Thymus (tissue), 11 donors: Measurements from ENCODE around the gene DCX. TPM values are rescaled to one million over a fixed set of nuclear protein-coding genes. Genes with fewer than 3 reads are reported as not detected.

Experiments used
- DNase-seq, 9 donors: peaks; one replicate each; pipeline ENCODE4 v3.0.0-alpha.2; 2013; ENCODE audit warnings: low spot score in 9 of 9, low read depth in 6 of 9, missing footprints in 1 of 9
- H3K27ac ChIP-seq, 2 donors: one replicate each; pipeline ENCODE4 v1.5.1; 2013; ENCODE audit warnings: control low read depth in 1 of 2, low read depth in 1 of 2, low read length in 1 of 2, mild to moderate bottlenecking in 1 of 2, moderate library complexity in 1 of 2
- H3K27me3 ChIP-seq, 2 donors: one replicate each; pipeline ENCODE4 v1.5.1; 2013; ENCODE audit warnings: low read length in 1 of 2; ENCODE audit not compliant: control insufficient read depth in 2 of 2, insufficient read depth in 1 of 2
- H3K36me3 ChIP-seq, 2 donors: one replicate each; pipeline ENCODE4 v1.5.1; 2013; ENCODE audit warnings: low read length in 1 of 2, mild to moderate bottlenecking in 1 of 2, moderate library complexity in 1 of 2; ENCODE audit not compliant: control insufficient read depth in 2 of 2, insufficient read depth in 2 of 2
- H3K4me1 ChIP-seq, 2 donors: one replicate each; pipeline ENCODE4 v1.5.1; 2013; ENCODE audit warnings: low read length in 2 of 2; ENCODE audit not compliant: control insufficient read depth in 2 of 2, insufficient read depth in 2 of 2
- H3K4me3 ChIP-seq, 2 donors: one replicate each; pipeline ENCODE4 v1.5.1; 2013; ENCODE audit warnings: low read length in 2 of 2, control low read depth in 1 of 2, mild to moderate bottlenecking in 1 of 2
- H3K9me3 ChIP-seq, 2 donors: one replicate each; pipeline ENCODE4 v1.5.1; 2013; ENCODE audit warnings: low read length in 1 of 2, mild to moderate bottlenecking in 1 of 2; ENCODE audit not compliant: control insufficient read depth in 2 of 2, insufficient read depth in 1 of 2
- WGBS: extraction: QIAGEN DNeasy Blood & Tissue Kit; methylation state at CpG from one replicate; pipeline ENCODE4 v1.1.7; 2013; 5-methylcytosine and 5-hydroxymethylcytosine counted together
- polyA plus RNA-seq: library from polyadenylated mRNA; stranded (reverse); fragments of 200-250 nt; gene quantifications from one replicate; pipeline ENCODE4 v1.2.3, GENCODE V29; 2013
- total RNA-seq: library from RNA; stranded (reverse); fragments of 120-200 nt; gene quantifications from one replicate; pipeline ENCODE4 v1.2.4, GENCODE V29; 2013
- donor health status: healthy.

DCX gene
- total and polyA plus RNA-seq, 2 donors: 0.11 to 0.19 TPM

DNA sequence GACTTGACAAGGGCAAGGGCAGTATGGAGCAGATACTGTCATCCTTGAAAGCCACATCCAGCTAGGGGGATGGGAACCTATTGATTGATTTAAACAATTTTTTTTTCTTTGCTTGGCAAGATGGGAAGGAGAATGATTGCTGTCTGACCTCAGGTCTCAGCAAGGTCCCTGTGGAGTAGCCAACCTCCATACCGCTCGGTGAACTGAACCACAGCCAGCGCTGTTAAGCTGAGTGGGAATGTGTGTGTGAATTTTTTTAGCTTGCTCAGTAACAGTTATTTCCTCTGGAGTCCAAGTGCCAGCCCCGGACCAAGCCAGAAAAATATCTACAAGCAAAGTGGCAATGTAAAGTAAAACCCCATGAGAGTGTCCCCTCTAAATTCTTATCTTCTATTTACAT lies 25.9 kb downstream of the DCX start:
- DNase-seq: no peak
- Histone ChIP-seq H3K4me1 (no peaks in the 10 kb centered on the region), H3K27ac (no peak overlapping the region), H3K9me3 (no peaks in the 10 kb centered on the region), H3K36me3 (no peaks in the 10 kb centered on the region), H3K4me3 (no peak overlapping the region), H3K27me3 (no peaks in the 10 kb centered on the region)
- 95% methylated on average over 4 of the region's 4 CpGs for WGBS

DNA sequence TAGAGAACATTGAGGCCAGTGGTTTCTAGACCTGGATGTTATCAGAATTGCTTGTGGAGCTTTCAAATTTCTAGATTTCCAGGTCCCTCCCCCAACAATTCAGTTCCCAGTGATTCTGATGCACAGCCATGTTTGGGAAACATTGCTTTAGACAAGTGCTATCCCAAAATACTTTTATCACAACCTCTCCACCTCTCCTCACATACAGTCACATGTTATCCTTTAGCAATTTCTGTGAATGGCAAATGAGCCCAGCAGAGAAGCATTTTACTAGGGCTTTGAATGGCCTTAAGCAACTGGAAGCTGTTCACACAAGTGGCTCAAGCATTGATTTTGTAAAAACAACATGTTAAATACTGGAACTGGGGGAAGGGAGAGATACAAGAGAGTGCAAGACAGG lies 29.7 kb downstream of the DCX start:
- Histone ChIP-seq H3K4me3 (no peak overlapping the region), H3K36me3 (no peaks in the 10 kb centered on the region), H3K4me1 (no peaks in the 10 kb centered on the region), H3K27me3 (no peaks in the 10 kb centered on the region), H3K9me3 (no peaks in the 10 kb centered on the region), H3K27ac (no peak overlapping the region)
- DNase-seq: no peak

DNA sequence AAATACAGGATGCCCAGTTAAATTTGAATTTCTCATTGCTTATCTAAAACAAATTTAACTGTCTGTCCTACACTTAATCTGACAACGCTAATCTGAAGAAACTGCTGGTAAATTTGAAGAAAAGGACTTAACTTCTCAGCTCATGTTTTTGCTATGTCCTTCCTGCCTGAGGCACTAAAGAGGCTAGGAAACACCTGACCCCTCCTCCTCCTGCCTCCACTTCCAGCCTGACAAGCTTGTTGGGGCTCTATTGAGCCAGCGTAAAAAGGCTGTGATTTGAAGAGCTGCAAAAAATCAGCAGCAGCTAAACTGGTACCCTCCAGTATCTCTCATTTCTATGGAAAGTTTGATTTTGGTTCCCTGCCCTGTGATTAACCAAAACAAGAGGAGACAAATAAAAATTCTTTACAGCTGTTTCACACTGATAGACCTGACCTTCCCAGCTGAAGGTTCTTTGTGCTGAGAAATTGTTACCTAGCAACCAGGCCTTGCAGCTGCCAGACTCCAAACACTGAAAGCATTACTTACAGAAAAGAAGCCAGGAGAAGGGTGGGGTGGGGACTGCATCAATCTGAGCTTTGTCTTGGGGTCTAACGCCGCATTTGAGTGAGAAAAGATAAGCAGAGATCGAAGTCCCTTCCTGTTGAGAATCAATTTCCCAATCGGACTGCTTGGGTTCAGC lies 35.0 kb downstream of the DCX start:
- WGBS: 59% methylated on average over 6 of the region's 6 CpGs
- Histone ChIP-seq H3K27ac (no peak overlapping the region), H3K4me3 (no peak overlapping the region), H3K27me3 (no peaks in the 10 kb centered on the region), H3K4me1 (no peaks in the 10 kb centered on the region), H3K9me3 (no peaks in the 10 kb centered on the region), H3K36me3 (no peaks in the 10 kb centered on the region)
- DNase-seq: no peak

DNA sequence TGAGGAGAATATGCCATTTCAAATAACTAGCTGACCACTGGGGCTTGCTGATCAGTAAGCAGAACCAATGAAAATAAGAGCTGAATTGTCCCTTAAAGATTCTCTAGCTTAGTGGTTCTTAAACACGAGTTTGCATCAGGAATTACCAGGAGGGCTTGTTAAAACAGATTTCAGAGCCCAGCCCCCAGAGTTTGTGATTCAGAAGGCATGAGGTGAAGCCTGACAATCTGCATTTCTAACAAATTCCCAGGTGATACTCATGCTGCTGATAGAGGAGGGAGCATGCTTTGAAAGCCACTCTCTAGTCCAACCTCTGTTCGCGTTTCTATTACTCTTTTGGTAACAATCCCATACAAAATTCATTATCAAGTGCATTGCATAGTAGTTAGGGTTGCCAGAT lies 35.5 kb downstream of the DCX start:
- WGBS: 49% methylated on average over 3 of the region's 3 CpGs
- no peaks in the 10 kb centered on the region for H3K36me3 ChIP-seq
- no peaks in the 10 kb centered on the region for H3K4me1 ChIP-seq
- no peaks in the 10 kb centered on the region for H3K27me3 ChIP-seq
- H3K9me3 ChIP-seq: no peaks in the 10 kb centered on the region
- no peak for DNase-seq
- H3K27ac ChIP-seq: no peak overlapping the region
- no peak overlapping the region for H3K4me3 ChIP-seq

DNA sequence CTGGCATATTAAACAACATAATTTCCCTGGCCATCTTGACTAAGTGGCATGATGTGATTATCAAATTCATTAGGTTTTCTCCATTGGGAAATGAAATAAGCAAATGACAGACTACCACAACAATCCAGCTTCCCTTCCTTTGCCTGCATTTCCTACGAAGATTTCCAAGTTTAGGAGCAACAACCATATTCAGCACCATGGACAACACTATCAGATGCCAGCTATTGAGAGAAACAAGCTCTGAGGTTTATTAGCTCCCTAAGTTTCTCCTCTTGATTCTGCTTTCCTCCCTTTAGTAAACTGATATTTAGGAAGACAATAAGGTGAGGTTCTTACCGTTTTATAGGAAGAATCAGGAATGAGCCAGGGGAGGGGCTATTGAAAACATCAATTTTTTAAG lies 36.2 kb downstream of the DCX start:
- Histone ChIP-seq H3K36me3 (no peaks in the 10 kb centered on the region), H3K27ac (no peak overlapping the region), H3K27me3 (no peaks in the 10 kb centered on the region), H3K4me3 (no peak overlapping the region), H3K9me3 (no peaks in the 10 kb centered on the region), H3K4me1 (no peaks in the 10 kb centered on the region)
- 28% methylated on average over 2 of the region's 2 CpGs for WGBS
- DNase-seq: no peak

DNA sequence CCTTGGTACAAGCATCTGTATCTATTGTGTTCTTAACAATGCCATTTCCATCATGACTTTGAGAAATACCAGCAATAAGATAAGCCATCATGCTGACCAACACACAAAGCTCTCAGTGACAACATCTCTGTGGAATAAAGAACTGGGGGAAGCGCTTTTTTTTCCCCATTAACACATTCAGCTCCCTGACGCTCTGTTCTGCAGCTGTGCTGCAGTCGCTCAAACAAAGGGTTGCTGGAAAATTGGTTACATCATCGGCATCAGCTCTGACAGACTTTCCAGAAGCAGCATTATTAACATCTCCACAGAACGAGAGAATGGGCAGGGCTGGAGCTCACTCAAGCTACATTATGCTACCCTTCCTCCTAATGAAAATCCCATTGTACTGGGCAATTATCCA lies 39.9 kb downstream of the DCX start:
- 79% methylated on average over 5 of the region's 5 CpGs for WGBS
- no peak for DNase-seq
- H3K36me3 ChIP-seq: no peaks in the 10 kb centered on the region
- no peak overlapping the region for H3K27ac ChIP-seq
- no peaks in the 10 kb centered on the region for H3K4me1 ChIP-seq
- no peaks in the 10 kb centered on the region for H3K27me3 ChIP-seq
- no peak overlapping the region for H3K4me3 ChIP-seq
- no peaks in the 10 kb centered on the region for H3K9me3 ChIP-seq

DNA sequence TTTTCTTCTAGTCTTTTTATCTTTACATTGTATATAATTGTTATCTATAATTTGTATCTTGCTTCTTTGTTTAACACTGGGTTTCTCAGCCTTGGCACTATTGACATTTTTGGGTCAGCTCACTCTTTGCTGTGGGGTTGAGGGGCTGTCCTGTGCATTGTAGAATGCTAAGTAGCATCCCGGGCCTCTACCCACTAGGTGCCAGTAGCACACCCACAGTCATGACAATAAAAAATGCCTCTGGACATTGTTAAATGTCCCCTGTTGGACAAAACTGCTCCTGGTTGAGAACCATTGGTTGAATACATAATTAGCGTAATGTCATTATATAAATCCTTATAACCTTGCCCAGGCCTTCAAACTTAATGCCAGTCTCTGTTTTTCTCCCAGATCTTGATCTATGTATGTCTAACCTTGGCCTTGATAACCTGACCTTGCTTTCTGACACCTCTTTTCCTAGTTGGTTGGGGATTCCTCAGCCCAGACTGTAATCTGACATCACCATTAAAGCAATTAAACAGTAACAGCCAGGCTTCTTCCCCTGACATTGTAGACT lies 46.1 kb downstream of the DCX start:
- 94% methylated on average over 2 of the region's 2 CpGs for WGBS
- no peaks in the 10 kb centered on the region for H3K36me3 ChIP-seq
- H3K27ac ChIP-seq: no peak overlapping the region
- no peaks in the 10 kb centered on the region for H3K4me1 ChIP-seq
- no peak overlapping the region for H3K4me3 ChIP-seq
- DNase-seq: no peak
- no peaks in the 10 kb centered on the region for H3K9me3 ChIP-seq
- H3K27me3 ChIP-seq: no peaks in the 10 kb centered on the region

DNA sequence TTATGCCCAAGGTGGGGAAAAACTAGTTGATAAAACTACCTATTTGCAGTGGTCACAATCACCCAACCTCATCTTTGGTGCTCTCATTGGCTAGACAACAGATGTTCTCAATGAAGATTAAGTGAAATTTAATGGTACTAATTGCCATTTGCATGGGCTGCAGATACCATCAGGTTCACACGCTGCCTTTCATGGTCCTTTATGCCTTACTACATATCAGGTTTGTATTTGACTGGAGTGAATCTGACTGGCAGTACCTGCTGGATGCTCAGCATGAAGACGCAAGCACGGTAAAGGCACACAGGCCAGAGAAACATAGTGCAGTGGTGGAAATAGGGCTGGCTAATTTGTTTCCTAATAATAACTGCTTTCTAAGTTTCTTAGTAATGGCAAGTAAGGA lies 48.3 kb downstream of the DCX start:
- Histone ChIP-seq H3K9me3 (no peaks in the 10 kb centered on the region), H3K27ac (no peak overlapping the region), H3K36me3 (no peaks in the 10 kb centered on the region), H3K4me3 (no peak overlapping the region), H3K4me1 (no peaks in the 10 kb centered on the region), H3K27me3 (no peaks in the 10 kb centered on the region)
- no peak for DNase-seq
- WGBS: 93% methylated on average over 3 of the region's 3 CpGs

DNA sequence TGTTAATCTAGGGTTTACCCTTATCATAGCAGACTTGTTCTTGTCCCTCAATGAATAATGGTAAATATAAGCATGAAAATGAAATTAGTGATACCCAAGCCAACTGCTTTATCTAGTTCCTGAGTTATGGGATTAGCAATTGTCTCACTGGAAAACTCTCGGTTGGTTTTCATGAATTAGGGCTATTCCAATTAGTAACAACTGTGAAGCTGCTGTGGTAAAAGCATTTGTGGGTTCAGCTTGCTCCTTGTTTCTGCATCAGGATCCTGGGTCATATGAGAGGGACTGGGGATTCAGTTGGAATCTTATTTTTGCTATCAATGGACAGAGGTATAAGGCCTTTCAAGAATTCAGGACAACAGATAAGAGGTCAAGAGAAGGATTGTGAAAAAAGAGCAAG lies 50.2 kb downstream of the DCX start:
- Histone ChIP-seq H3K36me3 (no peaks in the 10 kb centered on the region), H3K4me1 (no peaks in the 10 kb centered on the region), H3K9me3 (no peaks in the 10 kb centered on the region), H3K27me3 (no peaks in the 10 kb centered on the region), H3K27ac (no peak overlapping the region), H3K4me3 (no peak overlapping the region)
- DNase-seq: no peak
- WGBS: 93% methylated on average over 1 of the region's 1 CpG
